NB4 (cell line): ENCODE results near the gene FLNB.
"Not testable (repeated sequence)": the region's sequence is repeated elsewhere in the genome, so short reads cannot be mapped to it uniquely, and the experiment has no call there.

ENCODE experiments used
- DNase-seq: peaks from one replicate; pipeline ENCODE4 v3.0.0; 2010; ENCODE audit warnings: low read depth
- H3K4me3 ChIP-seq: one replicate; pipeline ENCODE4 v1.5.1; 2011; ENCODE audit warnings: mild to moderate bottlenecking, low read depth, low read length, moderate library complexity
- MYC ChIP-seq: IDR thresholded peaks from 2 replicates; pipeline ENCODE4 v1.6.1; 2011; ENCODE audit warnings: low read depth, low read length
- POLR2A ChIP-seq: IDR thresholded peaks from 2 replicates; pipeline ENCODE4 v1.6.1; 2011; ENCODE audit warnings: mild to moderate bottlenecking; ENCODE audit not compliant: insufficient read length; ENCODE audit errors: extremely low read depth
- TF ChIP-seq, protein P1 (sequence below): IDR thresholded peaks from 2 replicates; pipeline ENCODE4 v1.6.1; 2011; ENCODE audit warnings: low read depth, low read length
- TF ChIP-seq, protein P2 (sequence below): IDR thresholded peaks from one replicate; pipeline ENCODE4 v1.5.1; 2012; ENCODE audit warnings: low read depth, low read length

FLNB gene

DNA sequence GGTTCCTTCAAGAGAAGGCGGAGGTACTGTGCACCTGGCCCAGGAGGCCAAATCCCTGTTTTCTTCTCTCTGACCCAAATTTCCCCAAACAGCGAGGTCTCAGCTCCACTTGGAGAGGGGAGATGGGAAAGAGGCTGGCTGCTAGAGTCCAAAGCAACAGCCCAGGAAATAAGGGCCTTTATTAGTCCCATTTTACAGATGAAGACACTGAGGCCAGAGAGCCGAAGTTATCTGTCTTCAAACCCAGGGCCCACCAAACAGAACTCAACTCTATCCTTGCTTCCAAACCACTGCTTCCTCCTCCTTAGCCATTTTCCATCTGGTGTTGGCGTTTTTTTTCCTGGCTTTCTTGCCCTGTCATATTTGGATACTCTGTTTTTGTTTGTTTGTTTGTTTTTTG is 22.0 kb upstream of the FLNB start:
- no peak for DNase-seq
- H3K4me3 ChIP-seq = no peak overlapping the region
- TF ChIP-seq, protein P1, sequence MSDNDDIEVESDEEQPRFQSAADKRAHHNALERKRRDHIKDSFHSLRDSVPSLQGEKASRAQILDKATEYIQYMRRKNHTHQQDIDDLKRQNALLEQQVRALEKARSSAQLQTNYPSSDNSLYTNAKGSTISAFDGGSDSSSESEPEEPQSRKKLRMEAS = no peak
- TF ChIP-seq POLR2A = no peak
- TF ChIP-seq MYC = no peak
- TF ChIP-seq, protein P2, sequence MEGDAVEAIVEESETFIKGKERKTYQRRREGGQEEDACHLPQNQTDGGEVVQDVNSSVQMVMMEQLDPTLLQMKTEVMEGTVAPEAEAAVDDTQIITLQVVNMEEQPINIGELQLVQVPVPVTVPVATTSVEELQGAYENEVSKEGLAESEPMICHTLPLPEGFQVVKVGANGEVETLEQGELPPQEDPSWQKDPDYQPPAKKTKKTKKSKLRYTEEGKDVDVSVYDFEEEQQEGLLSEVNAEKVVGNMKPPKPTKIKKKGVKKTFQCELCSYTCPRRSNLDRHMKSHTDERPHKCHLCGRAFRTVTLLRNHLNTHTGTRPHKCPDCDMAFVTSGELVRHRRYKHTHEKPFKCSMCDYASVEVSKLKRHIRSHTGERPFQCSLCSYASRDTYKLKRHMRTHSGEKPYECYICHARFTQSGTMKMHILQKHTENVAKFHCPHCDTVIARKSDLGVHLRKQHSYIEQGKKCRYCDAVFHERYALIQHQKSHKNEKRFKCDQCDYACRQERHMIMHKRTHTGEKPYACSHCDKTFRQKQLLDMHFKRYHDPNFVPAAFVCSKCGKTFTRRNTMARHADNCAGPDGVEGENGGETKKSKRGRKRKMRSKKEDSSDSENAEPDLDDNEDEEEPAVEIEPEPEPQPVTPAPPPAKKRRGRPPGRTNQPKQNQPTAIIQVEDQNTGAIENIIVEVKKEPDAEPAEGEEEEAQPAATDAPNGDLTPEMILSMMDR = no peak

DNA sequence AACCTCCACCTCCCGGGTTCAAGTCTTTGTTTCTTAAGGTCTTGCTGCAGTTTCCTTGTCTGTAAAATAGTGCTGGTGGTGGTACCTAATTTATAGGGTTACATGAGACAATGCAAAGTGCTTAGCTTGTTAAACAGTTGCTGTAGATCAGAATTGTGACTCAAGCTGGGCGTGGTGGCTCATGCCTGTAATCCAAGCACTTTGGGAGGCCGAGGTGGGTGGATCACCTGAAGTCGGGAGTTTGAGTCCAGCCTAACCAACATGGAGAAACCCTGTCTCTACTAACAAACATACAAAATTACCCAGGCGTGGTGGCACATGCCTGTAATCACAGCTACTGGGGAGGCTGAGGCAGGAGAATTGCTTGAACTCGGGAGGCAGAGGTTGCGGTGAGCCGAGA is 19.0 kb upstream of the FLNB start:
- DNase-seq, H3K4me3 ChIP-seq: not testable (repeated sequence)

DNA sequence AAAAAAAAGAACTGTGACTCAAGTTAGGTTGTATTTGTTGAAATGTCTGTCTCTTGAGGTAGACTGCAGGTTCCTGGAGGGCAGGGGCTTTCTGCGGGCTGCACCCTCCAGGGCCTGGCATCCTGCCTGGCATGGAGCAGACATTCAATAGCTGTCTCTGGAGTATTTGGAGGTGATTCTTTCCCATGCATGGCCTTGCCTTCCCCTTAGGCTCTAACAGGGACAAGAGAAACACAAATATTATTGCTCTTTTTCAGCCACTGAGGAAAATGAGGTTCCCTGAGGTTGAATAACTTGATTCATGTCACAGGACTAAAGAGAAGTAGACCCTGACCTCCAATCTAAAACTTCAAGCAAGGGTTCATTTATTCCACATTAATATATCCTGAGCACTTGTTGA is 18.6 kb upstream of the FLNB start:
- H3K4me3 ChIP-seq = no peak overlapping the region
- TF ChIP-seq, protein P1 = no peak
- TF ChIP-seq POLR2A = no peak
- TF ChIP-seq MYC = no peak
- TF ChIP-seq, protein P2 = no peak
- no peak for DNase-seq

DNA sequence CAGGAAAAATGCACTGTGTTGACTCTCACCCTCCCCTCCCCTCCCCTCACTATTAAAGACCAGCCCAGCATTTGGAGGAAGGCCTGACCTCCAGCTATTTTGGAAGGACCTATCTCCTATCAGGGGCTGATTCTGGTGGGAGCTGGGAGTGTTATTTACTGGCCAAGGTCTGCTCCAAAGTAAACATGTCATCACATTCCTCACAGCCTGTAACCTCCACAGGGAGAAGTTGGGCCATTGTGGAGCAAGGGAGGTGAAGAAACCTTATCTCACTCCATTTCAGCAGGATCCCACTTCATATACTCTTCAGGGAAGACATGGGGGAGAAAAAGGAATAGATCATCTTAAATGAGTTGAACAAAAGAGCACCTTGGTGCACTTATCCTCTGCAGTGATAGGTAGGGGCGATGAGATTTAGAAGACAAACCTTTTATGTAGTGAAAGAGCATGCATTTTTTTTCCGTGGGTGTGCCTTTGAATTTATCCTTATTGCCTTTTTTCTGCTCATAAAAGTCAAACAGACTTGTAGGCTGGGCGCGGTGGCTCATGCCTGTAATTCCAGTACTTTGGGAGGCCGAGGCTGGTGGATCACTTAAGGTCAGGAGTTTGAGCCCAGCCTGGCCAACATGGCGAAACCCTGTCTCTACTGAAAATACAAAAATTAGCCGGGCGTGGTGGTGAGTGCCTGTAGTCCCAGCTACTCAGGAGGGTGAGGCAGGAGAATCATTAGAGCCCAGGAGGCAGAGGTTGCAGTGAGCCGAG is 15.6 kb upstream of the FLNB start:
- H3K4me3 ChIP-seq = no peak overlapping the region
- no peak for DNase-seq
- TF ChIP-seq, protein P2 = no peak
- TF ChIP-seq MYC (no peak), POLR2A (no peak)
- TF ChIP-seq, protein P1 = no peak

DNA sequence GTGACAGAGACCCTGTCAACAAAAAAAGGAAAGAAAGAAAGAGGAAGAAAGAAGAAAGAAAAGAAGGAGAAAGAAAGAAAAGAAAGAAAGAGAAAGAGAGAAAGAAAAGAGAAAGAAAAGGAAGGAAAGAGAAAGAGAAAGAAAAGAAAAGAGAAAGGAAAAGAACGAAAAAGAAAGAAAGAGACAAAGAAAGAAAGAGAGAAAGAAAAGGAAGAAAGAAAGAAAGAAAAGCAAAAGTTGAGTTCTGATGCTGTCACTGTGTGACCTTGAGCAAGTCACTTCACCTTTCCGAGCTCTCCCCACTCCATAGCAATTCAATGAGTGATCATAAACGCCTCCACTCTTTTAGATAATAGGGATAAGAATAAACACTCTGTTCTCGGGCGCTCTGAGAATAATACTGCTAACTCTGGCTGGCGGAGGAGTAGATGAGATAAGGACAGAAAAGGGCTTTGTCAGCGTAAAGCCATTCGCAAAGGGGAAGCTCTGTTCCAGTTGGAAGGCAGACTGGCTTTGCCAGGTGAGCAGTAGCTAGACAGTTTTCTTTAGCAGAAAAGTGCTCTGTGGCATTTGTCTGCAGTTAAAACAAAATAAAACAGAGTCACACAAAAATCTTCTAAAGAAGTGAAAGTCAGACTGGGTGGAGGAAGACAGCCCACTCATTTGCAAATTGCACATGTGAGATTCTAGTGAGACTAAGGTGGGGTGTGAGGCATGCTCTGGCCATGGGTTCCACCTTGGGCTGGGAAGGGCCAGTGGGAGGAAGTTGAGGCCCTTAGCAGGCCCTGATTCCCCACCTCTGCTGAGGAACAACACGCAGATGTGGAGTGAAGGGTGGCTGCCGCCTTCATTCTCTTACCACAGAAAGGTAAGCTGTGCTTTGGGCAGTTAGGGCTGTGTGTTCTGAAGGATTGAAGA is 9.6 kb upstream of the FLNB start:
- peak; percentile 22 for DNase-seq
- no peak overlapping the region for H3K4me3 ChIP-seq
- TF ChIP-seq, protein P2 = no peak
- TF ChIP-seq MYC (no peak), POLR2A (no peak)
- TF ChIP-seq, protein P1 = no peak

DNA sequence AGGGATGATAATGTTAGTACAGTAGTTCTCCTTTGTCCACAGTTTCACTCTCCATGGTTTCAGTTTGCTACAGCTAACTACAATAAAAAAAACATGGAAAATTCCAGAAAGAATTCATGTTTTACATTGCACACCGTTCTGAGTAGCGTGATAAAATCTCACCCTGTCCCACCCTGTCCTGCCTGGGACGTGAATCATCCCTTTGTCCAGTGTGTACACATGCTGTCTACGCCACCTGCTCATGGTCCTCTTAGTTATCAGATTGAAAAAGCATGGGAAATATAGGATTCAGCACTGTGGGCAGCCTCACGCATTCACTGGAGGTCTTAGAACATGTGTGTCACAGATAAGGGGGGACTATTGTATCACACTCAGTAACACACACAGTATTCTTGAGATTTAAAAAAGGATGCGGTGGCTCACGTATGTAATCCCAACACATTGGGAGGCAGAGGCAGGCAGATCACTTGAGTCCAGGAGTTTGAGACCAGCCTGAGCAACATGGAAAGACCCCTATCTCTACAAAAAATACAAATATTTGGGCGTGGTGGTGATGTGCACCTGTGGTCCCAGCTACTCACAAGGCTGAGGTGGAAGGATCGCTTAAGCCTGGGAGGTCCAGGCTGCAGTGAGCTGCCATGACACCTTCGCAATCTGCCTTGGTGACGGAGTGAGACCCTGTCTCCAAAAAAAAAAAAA is 8.7 kb upstream of the FLNB start:
- no peak for DNase-seq
- TF ChIP-seq MYC = no peak
- TF ChIP-seq, protein P2 = no peak
- H3K4me3 ChIP-seq = no peak overlapping the region
